ENCODE measurements around the gene ARHGEF28. TPM values are rescaled to one million over a fixed set of nuclear protein-coding genes. Genes with fewer than 3 reads are reported as not detected.

ARHGEF28 gene
- total and polyA plus RNA-seq, 2 experiments from 2014 or later = 3.5 to 11.2 TPM

- Histone ChIP-seq H2AFZ (no peak overlapping the region), H3K36me3 (replicated peaks; ENCODE audit: insufficient read depth, low read depth) (no peaks in the 10 kb centered on the region), H3K9me2 (replicated peaks; ENCODE audit: insufficient read depth) (no peaks in the 10 kb centered on the region), H3K79me2 (no peaks in the 10 kb centered on the region), H3K4me3 (no peak overlapping the region), H3K4me1 (ENCODE audit: insufficient read depth) (no peaks in the 10 kb centered on the region), H3K27me3 (no peaks in the 10 kb centered on the region), H3K27ac (no peak overlapping the region), H3K9me3 (ENCODE audit: low read depth) (no peaks in the 10 kb centered on the region), H3K4me2 (no peak overlapping the region), H4K20me1 (ENCODE audit: insufficient read depth, poor library complexity, severe bottlenecking) (no peaks in the 10 kb centered on the region)
- no peak for DNase-seq (ENCODE audit: low spot score)
- TF ChIP-seq CTCF (IDR thresholded peaks at IDR 0.05; ENCODE audit: poor library complexity) (no peak), EZH2 (IDR thresholded peaks at IDR 0.05; ENCODE audit: borderline replicate concordance) (no peak)
- WGBS (ENCODE audit: low lambda C conversion rate, missing lambda C conversion rate) = 88% methylated on average over 4 of the region's 4 CpGs
Measured at GRCh38 chr5:73735032-73735734, 109.2 kb downstream of the ARHGEF28 start.

GRCh38 chr5:73739650-73740049 is 113.7 kb downstream of the ARHGEF28 start:
- Histone ChIP-seq H3K36me3 (replicated peaks; ENCODE audit: insufficient read depth, low read depth) (no peaks in the 10 kb centered on the region), H3K4me3 (no peak overlapping the region), H3K27me3 (no peaks in the 10 kb centered on the region), H3K79me2 (no peaks in the 10 kb centered on the region), H3K27ac (no peak overlapping the region), H4K20me1 (ENCODE audit: insufficient read depth, poor library complexity, severe bottlenecking) (no peaks in the 10 kb centered on the region), H2AFZ (no peak overlapping the region), H3K4me1 (ENCODE audit: insufficient read depth) (no peaks in the 10 kb centered on the region), H3K9me3 (ENCODE audit: low read depth) (no peaks in the 10 kb centered on the region), H3K9me2 (replicated peaks; ENCODE audit: insufficient read depth) (no peaks in the 10 kb centered on the region), H3K4me2 (no peak overlapping the region)
- TF ChIP-seq EZH2phosphoT487 (IDR thresholded peaks at IDR 0.05; ENCODE audit: low read depth, severe bottlenecking, unreplicated experiment) (no peak), EZH2 (IDR thresholded peaks at IDR 0.05; ENCODE audit: borderline replicate concordance) (no peak), CTCF (IDR thresholded peaks at IDR 0.05; ENCODE audit: poor library complexity) (no peak)
- WGBS (ENCODE audit: low lambda C conversion rate, missing lambda C conversion rate) = 92% methylated on average over 1 of the region's 1 CpG
- no peak for DNase-seq (ENCODE audit: low spot score)

- DNase-seq (ENCODE audit: low spot score) = no peak
- H3K27me3 ChIP-seq = no peaks in the 10 kb centered on the region
- no peaks in the 10 kb centered on the region for H3K9me2 ChIP-seq (replicated peaks; ENCODE audit: insufficient read depth)
- H3K4me2 ChIP-seq = no peak overlapping the region
- no peaks in the 10 kb centered on the region for H4K20me1 ChIP-seq (ENCODE audit: insufficient read depth, poor library complexity, severe bottlenecking)
- TF ChIP-seq EZH2 (IDR thresholded peaks at IDR 0.05; ENCODE audit: borderline replicate concordance) (no peak), EZH2phosphoT487 (IDR thresholded peaks at IDR 0.05; ENCODE audit: low read depth, severe bottlenecking, unreplicated experiment) (no peak), CTCF (IDR thresholded peaks at IDR 0.05; ENCODE audit: poor library complexity) (no peak)
- no peak overlapping the region for H2AFZ ChIP-seq
- H3K27ac ChIP-seq = no peak overlapping the region
- H3K9me3 ChIP-seq (ENCODE audit: low read depth) = no peaks in the 10 kb centered on the region
- H3K79me2 ChIP-seq = no peaks in the 10 kb centered on the region
- H3K36me3 ChIP-seq (replicated peaks; ENCODE audit: insufficient read depth, low read depth) = no peaks in the 10 kb centered on the region
- H3K4me3 ChIP-seq = no peak overlapping the region
- no peaks in the 10 kb centered on the region for H3K4me1 ChIP-seq (ENCODE audit: insufficient read depth)
- 75% methylated on average over 4 of the region's 4 CpGs for WGBS (ENCODE audit: low lambda C conversion rate, missing lambda C conversion rate)
Measured at GRCh38 chr5:73740274-73740790, 114.3 kb downstream of the ARHGEF28 start.
